Sciatic nerve (tissue), 2 donors: Measurements from ENCODE around the gene RFX8. TPM values are rescaled to one million over a fixed set of nuclear protein-coding genes. Genes with fewer than 3 reads are reported as not detected.
"Not testable (repeated sequence)": the region's sequence is repeated elsewhere in the genome, so short reads cannot be mapped to it uniquely, and the experiment has no call there.

Experiments
- ATAC-seq: fragments of 200-7000 bp; cut with Tn5 transposase; one replicate; pipeline ENCODE4 v1.9.1; 2020; ENCODE audit warnings: mild to moderate bottlenecking, moderate library complexity
- DNase-seq: peaks from one replicate; pipeline ENCODE4 v3.0.0-alpha.2; 2020; ENCODE audit warnings: low spot score
- intact Hi-C: fragments of 100-400 bp; cut with DNase I; formaldehyde crosslinking; loops from one replicate; pipeline ENCODE4 v1.14.2; 2022
- total RNA-seq: library from RNA; stranded (reverse); fragmentation: NEBNext Ultra II Directional; extraction: Animal tissue kit (Norgen Biotek cat#: 25700); gene quantifications from one replicate; pipeline ENCODE4 v1.2.1, GENCODE V29; 2021
- donor health status: DM: no; HTN: no; CAD: no.
- donor health status: DM: no; HTN: no; CAD: no.

RFX8 gene
- total RNA-seq, 1 donor from 2014 or later: 6.5 TPM

DNA sequence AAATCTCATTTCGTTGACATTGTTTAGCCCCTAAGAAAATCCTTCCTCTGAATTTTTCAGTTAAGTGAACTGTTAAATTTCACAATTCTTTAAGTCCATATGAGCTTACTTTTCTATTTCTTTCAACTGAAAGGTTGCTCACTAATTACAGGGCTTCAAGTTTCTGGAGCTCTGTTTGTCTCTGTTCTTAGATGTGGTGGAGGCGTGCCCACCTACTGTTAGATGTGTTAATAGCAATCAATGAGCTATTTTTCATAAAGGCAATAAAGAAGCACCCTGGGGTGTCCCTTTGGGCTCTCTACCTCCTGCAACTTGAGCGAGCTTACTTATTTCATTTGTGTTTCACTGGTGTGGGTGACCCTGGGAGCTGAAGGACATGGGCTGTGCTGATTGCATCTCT lies 112.6 kb downstream of the RFX8 start:
- intact Hi-C loops: no loop called here
- no peak for ATAC-seq
- DNase-seq: no peak

DNA sequence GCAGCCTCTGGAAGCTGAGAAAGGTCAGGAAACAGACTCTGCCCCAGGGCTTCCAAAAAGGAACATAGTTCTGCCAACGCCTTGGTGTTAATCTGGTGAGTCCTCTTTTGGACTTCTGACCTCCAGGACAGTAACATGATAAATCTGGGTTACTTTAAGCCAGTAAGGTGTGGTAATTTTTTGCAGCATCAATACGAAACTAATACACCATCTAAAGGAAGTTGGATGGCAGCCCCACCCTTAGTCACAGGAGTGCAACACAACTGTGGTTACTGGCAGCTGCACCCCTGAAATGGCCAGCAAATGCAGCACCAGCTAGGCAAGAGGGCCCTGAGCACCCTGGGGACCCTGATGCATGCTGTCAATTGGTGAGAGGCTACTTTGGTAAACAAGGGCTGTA lies 113.4 kb downstream of the RFX8 start:
- no peak for ATAC-seq
- DNase-seq: no peak
- intact Hi-C loops: no loop called here

DNA sequence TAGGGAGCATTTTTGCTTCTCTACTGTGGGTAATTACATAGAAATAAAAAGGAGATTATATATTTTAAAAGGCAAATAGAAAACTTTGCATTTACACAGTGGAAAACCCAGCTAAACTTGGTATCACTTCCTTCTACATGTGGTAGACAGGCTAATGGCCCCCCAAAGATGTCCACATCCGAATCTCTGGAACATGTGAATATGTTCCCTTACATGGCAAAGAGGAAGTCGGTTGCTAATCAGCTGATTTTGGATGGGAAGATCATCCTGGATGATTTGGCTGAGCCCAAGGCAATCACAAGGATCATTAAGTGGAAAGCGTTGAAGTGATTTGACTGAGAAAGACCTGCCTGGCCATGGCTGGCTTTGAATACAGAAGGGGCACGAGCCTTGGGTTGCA lies 113.8 kb downstream of the RFX8 start:
- no peak for ATAC-seq
- intact Hi-C loops: no loop called here
- no peak for DNase-seq

DNA sequence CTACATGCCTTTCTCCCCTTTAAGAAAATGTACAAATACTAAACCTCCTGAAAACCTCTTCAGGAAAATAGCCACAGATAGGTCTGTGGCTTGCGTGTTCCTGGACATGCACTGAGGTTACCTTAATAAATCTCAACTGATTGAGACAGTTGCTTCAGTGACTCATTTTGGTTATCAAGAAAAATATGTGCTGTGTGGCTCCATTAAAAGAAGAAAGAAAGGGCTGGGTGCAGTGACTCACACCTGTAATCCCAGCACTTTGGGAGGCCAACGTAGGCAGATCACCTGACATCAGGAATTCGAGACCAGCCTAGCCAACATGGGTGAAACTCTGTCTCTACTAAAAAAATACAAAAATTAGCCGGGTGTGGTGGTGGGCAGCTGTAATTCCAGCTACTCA lies 114.7 kb downstream of the RFX8 start:
- no peak for ATAC-seq
- DNase-seq: no peak
- intact Hi-C loops: no loop called here

DNA sequence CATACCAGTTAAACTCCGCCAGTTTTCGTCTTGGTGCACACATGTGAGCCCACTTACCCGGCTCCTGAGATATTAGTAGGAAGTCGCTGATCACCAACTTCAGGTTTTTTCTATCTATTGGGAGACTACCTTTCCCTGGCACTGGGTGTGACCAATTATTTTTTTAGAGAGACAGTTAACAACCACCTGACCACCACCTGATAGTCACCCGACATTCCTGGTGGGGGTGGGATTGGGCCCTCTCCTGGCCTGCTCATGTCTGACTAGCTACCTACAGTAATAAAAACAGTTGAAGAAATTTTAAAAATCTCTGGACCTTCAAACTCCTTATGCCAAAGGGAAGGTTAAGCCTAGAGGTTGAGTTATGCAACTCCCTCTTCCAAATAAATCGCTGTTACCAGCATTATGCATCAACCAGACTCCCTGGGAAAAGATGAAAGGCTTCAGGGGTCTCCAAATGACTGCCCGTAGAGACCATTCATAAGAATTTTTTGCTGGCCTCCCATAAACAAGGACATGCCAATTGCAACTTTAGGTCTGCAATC lies 115.4 kb downstream of the RFX8 start:
- intact Hi-C loops: no loop called here
- DNase-seq: no peak
- no peak for ATAC-seq

DNA sequence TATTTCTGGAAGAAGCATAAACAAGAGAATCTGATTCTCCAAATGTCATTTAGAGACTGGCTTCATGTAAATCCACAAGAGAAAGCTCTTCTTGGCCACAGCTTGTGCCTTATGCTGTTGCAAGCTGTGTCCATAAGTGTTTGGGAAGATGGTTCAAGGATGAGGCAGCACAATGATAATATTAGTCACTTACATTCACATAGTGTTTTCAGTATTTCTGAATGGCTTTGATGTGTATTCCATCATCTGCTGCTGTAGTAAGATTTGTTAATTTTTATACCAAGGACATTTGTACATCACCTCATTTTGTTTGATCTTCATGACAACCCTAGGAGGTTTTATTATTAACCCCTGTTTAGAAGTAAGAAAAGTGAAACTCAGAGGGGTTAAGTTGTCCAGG lies 117.5 kb downstream of the RFX8 start:
- ATAC-seq (no peak), DNase-seq (no peak)
- intact Hi-C loops: no loop called here

DNA sequence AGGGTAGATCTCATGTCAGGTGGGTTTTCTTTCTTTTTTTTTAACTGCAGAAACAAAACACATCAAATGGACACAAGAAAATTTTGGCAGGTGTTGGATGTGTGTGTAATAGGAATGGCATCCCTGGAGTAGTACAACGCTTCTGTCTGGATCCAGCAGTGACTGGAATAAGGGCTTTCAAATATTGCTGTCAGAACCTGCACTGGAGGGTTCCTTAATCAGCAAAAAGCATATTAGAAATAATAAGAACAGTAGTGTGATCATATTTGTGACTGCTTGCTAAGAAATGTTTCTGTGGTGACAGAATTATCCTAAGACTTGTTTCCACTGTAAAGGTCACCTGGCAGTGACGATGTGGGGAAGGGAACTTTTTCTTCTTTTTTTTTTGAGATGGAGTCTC lies 118.4 kb downstream of the RFX8 start:
- no peak for ATAC-seq
- DNase-seq: no peak
- intact Hi-C loops: no loop called here

DNA sequence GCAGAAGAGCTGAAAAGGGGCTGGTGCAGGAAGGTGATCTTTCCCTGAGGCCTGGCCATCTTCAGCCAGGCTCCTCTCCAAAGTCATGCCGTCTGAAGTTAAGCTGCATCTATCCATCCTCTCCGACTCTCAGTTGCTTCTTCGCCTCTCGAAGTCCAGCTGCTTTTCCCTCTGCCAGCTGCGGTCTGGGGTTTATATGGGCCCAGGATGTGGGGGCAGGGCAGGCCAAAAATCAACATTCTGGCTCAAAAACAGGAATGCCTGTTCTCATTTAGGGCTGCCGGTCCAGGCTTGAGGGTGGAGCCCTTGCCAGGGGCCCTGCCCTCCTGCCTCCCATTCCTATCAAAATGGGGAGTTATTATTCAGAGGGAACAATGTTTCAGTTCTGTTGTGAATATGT lies 118.9 kb downstream of the RFX8 start:
- ATAC-seq (no peak), DNase-seq (no peak)
- intact Hi-C loops: no loop called here

DNA sequence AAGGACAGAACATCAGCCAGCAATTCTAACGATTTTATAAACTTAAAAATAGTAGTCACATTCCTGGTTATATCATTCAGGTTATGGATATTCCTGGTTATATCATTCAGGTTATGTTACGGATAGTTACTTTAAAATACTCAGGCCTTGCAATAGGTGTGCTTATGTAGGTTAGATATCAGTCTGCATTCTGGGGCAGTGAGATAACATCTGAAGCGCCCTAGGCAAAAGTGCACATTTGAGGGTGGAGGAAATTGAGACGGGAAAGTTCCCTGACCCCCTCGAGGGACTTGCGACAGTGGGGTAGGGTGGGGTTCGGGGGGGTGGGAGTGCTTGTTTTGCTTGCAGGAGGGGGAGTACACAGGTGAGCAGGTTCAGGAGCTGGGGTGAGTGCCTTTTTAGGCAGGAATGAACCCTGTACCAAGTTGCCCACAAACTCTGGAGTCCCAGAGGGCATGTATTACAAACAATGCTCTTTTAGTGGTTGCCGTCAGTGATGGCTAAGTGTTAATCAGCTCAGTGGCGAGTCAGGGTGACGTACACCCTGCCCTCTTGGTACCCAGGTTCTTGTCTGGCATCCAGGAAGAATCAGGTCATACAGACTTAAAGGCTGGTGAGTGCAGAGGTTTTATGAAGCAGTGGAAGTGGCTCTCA lies 119.4 kb downstream of the RFX8 start:
- no peak for ATAC-seq
- DNase-seq: no peak
- intact Hi-C loops: no loop called here

DNA sequence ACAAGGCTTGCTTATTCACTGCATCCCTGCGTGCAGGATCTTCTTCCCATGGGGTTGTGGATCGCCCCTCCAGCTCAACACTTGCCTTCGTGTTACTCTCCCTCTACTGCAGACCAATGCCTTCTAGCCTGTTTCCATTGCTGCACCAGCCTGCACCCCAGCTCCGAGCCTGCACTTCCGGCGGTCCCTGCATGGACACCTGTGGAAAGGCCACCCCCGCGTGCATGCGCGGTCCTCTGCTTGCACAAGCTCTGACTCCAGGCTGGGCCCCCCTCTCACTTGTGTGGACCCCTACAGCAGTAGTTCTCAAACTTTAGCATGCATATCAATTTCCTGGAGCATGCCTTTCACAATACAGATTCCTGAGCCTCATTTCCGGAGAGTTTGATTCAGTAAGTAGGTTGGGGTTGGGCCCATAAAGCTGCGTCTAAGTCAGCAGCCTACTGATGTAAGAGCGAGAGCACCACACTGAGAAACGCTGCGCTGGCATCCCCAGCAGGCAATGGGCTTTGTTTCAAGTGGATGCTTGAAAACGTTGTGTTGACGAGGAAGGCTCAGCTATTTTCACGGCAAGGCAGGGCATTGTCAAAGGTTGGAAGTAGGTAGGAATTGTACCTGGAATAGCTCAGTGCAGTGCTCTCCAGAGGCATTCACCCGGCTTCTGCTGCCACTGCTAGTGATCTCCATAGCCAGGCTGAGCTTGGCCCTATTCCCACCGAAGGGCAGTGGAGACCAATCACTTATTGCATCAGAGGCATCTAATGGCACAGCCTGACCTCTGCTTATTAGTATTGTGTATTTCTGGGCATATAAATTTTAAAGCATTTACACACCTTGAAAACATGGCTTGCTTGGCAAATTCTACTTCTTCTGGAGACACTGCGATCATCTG lies 120.2 kb downstream of the RFX8 start:
- ATAC-seq (no peak), DNase-seq (no peak)
- intact Hi-C loops: no loop called here

DNA sequence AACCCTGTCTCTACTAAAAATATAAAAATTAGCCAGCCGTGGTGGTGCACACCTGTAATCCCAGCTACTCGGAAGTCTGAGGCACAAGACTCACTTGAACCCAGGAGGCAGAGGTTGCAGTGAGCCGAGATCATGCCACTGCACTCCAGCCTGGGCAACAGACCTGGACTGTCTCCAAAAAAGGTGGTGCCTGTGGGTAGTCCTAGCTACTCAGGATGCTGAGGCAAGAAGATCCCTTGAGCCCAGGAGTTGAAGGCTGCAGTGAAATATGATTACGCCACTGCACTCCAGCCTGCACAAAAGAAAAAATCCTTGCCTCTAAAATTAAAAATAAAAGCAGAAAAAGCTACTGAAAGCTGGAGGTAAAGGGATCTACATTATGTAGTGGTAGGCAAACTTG lies 122.3 kb downstream of the RFX8 start:
- intact Hi-C loops, DNase-seq, ATAC-seq: not testable (repeated sequence)

DNA sequence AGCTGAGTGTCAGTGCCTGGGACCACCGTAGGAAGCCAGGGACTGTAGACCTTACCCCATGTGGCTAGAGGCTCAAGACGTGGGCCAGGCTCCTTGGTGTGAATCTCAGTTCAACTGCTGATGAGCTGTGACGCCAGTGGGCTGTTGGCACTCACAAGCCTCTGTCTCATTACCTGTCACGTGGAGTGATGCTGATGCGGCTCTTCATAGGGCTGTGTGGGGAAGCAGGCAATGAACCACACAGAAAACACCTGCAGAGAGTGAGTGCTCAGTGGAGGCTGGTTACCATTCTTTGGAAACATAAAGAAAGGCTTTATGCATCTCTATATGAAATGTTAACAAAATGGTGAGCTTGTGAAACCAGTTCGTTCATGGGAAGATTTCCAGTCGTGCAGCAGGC lies 123.7 kb downstream of the RFX8 start:
- intact Hi-C loops: no loop called here
- no peak for ATAC-seq
- no peak for DNase-seq

DNA sequence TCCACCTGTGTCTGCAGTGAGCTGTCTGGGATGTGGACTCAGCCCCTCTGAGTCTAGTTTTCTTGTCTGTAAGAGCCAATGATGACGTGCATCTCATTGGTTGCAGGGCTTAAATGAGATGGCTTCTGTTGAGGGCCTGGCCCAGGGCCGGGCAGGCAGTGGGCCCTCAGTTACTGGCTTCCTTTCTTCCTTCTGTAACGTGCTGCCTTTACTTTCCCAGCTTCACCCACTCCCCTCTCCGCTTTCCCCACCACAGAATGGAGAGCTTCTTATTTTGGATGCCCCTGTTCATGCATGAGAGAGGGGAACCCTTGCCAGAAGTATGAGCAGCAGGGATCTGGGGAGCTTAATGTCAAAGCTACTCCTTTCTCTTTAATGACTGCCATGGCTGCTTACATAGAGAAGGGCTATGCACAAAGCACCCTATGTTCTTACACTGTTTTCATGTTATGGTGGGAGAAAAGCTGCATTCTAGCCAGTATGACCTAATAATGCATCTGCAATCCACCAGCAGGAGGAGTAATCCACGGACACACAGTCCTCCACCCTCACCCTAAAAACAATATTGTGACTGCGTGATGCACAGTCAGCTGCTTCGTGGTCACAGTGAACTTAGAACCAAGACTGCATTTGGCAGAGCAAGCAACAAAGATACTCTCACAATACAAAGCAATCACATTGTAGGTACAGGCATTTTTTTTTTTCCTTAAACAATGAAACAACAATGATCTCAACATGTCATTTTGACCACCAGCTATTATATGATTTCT lies 124.8 kb downstream of the RFX8 start:
- no peak for DNase-seq
- ATAC-seq: no peak
- intact Hi-C loops: no loop called here

DNA sequence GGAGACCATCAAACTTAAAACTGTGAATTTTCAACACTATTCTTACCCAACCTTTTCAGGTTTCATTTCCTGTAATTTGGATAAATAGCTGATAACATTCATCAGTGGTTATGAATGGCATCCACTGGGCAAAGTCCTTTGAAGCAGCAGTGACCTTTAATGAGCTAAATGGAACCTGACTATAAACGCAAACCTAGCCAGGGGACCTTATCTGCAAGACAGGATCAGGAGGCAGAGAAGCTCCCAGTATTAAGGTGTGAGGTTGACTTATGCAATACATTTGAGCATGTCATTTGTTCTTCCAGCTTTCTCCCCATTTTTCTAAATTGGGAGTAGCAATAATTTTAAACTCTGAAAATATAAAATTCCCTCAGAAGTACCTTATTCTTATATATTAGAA lies 126.0 kb downstream of the RFX8 start:
- ATAC-seq: no peak
- no peak for DNase-seq
- intact Hi-C loops: no loop called here

Other genes starting within 250 kb of the RFX8 start
- gene CNOT11, start 222.2 kb downstream of the RFX8 start, total RNA-seq: 24.3 TPM
- 80.7 TPM for gene RNF149, start 166.4 kb downstream of the RFX8 start, total RNA-seq
- not detected for gene CREG2, start 87.6 kb downstream of the RFX8 start, total RNA-seq
- gene MAP4K4, start 222.6 kb upstream of the RFX8 start, total RNA-seq: 140 TPM